Activated CD4-positive, CD25-positive, alpha-beta regulatory T cell treated with anti-CD3 and anti-CD28 coated beads, Interleukin-2, amount 50 U/mL, for 24 hours (primary cell): ENCODE results near the gene TFAP2C.

Experiments used
- ATAC-seq, 2 donors: fragments of 150-1000 bp; cut with Tn5 transposase; one replicate each; pipeline ENCODE4 v1.10.0; 2021; ENCODE audit warnings: mild to moderate bottlenecking in 1 of 2, moderate library complexity in 1 of 2

The TFAP2C gene

GRCh38 chr20:56628873-56629463 lies at the start of gene TFAP2C:
TFAP2C (plus strand) TSS chr20:56629306; CDS start chr20:56629545, 239 bp downstream.
- ATAC-seq: no peak

GRCh38 chr20:56580226-56580625 lies 48.9 kb upstream of the TFAP2C start:
- no peak for ATAC-seq

- no peak for ATAC-seq
Observed at GRCh38 chr20:56581701-56582100, 47.4 kb upstream of the TFAP2C start.

GRCh38 chr20:56582542-56582941 lies 46.6 kb upstream of the TFAP2C start:
- no peak for ATAC-seq

GRCh38 chr20:56584916-56585315 lies 44.2 kb upstream of the TFAP2C start:
- ATAC-seq: no peak

- ATAC-seq: no peak
Observed at GRCh38 chr20:56587307-56588041, 41.6 kb upstream of the TFAP2C start.

GRCh38 chr20:56588996-56589395 lies 40.1 kb upstream of the TFAP2C start:
- ATAC-seq: no peak

GRCh38 chr20:56589633-56590032 lies 39.5 kb upstream of the TFAP2C start:
- ATAC-seq: no peak

GRCh38 chr20:56590888-56591287 lies 38.2 kb upstream of the TFAP2C start:
- ATAC-seq: no peak

- no peak for ATAC-seq
Observed at GRCh38 chr20:56592211-56592610, 36.9 kb upstream of the TFAP2C start.

GRCh38 chr20:56592817-56593216 lies 36.3 kb upstream of the TFAP2C start:
- ATAC-seq: no peak

- no peak for ATAC-seq
Observed at GRCh38 chr20:56595746-56596475, 33.2 kb upstream of the TFAP2C start.

- ATAC-seq: no peak
Observed at GRCh38 chr20:56601166-56601565, 27.9 kb upstream of the TFAP2C start.

- no peak for ATAC-seq
Observed at GRCh38 chr20:56604673-56605072, 24.4 kb upstream of the TFAP2C start.

- ATAC-seq: no peak
Observed at GRCh38 chr20:56605261-56605996, 23.7 kb upstream of the TFAP2C start.

- no peak for ATAC-seq
Observed at GRCh38 chr20:56606174-56606945, 22.7 kb upstream of the TFAP2C start.

GRCh38 chr20:56607061-56607704 lies 21.9 kb upstream of the TFAP2C start:
- no peak for ATAC-seq

- ATAC-seq: no peak
Observed at GRCh38 chr20:56608376-56608775, 20.7 kb upstream of the TFAP2C start.

- ATAC-seq: no peak
Observed at GRCh38 chr20:56609321-56609720, 19.8 kb upstream of the TFAP2C start.

- no peak for ATAC-seq
Observed at GRCh38 chr20:56610098-56610497, 19.0 kb upstream of the TFAP2C start.

GRCh38 chr20:56614196-56614595 lies 14.9 kb upstream of the TFAP2C start:
- ATAC-seq: no peak

GRCh38 chr20:56616716-56617115 lies 12.4 kb upstream of the TFAP2C start:
- ATAC-seq: no peak
